HG02610 (cell line): ENCODE data around the gene KLHL2.
"Not testable (repeated sequence)": the region's sequence is repeated elsewhere in the genome, so short reads cannot be mapped to it uniquely, and the experiment has no call there.

Experiments used
- ATAC-seq: cut with Tn5 transposase; IDR thresholded peaks from one replicate; pipeline ENCODE4 v1.9.1; 2021; ENCODE audit warnings: mild to moderate bottlenecking, moderate library complexity; ENCODE audit not compliant: unreplicated experiment

The KLHL2 gene

DNA sequence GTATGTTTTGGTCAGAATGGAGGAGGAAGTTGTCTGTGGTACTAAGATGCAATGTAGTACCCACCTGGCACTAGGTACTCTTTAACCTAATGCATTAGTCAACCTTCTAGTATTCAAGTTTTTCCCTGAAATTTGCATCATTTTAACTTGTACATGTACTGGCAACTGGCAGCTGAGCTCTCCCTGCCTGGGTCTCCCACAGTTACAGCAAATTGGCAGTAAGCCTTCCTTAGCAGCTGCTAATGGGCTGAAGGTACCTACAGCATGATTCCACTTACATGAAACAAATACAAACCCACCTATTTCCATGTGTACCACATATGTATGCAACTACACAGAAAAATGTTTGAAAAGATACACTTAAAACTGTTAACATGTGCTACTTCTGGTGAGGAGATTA is 8.1 kb upstream of the KLHL2 start:
- no peak for ATAC-seq

DNA sequence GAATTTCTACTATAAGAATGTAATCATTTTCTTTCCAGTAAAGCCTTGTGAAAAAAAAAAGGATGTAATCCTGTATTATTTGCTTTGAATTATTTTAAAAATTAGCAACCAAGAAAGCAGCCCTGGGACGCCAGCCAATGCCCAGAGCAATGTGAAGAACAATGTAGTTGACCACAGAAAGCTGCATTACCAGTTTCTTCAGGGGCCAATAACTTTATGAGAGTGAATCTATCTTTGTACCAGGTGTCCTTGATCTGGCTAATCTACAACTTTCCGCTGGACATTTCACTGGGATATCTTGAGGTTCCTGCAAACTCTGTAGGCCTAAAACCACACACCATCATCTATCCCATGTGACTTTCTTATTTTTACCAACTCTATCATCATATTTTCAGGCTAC is 7.6 kb upstream of the KLHL2 start:
- ATAC-seq: no peak

DNA sequence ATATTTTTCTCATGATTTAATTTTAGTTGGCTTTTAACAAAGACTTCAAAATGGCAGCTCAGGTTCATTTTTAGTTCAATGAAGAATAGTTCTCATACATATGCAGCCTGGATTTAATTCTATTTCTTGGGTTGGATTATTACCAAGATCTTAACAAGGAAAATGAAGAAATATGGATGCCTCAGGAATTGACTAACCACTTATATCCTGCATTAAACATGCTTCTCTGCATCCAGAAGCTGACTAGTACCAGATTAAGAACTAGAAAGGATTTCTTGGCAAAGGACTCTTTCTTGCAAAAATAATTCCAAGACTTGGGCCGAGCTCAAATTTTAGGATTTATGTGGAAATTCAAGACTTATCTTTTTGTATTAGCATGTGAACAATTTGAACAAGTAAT is 5.6 kb upstream of the KLHL2 start:
- no peak for ATAC-seq

- ATAC-seq: no peak
These were observed 3.6 kb upstream of the KLHL2 start for GRCh38 chr4:165203541-165204461.

DNA sequence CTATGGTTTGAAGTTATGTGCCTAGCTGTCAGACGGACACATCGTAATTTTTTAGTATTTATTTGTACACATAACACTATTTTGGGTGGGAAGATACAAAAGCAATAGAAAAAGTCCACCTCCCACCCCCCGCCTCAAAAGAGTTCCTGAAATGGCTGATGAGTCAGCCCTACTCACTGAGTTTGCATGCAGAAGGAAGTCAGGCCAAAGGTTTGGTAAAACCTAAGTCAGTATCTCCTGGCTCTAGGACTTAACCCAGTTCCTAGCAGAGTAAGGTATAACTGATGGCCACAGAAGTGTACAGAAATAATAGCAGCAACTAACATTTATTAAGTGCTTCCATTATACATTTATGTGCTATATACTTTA is 2.9 kb upstream of the KLHL2 start:
- peak; percentile 14 for ATAC-seq

GRCh38 chr4:165207016-165207430 is 338 bp upstream of the KLHL2 start:
- peak; percentile 20 for ATAC-seq

- peak; percentile 15 for ATAC-seq
These were observed 876 bp downstream of the KLHL2 start for GRCh38 chr4:165208221-165208652.

DNA sequence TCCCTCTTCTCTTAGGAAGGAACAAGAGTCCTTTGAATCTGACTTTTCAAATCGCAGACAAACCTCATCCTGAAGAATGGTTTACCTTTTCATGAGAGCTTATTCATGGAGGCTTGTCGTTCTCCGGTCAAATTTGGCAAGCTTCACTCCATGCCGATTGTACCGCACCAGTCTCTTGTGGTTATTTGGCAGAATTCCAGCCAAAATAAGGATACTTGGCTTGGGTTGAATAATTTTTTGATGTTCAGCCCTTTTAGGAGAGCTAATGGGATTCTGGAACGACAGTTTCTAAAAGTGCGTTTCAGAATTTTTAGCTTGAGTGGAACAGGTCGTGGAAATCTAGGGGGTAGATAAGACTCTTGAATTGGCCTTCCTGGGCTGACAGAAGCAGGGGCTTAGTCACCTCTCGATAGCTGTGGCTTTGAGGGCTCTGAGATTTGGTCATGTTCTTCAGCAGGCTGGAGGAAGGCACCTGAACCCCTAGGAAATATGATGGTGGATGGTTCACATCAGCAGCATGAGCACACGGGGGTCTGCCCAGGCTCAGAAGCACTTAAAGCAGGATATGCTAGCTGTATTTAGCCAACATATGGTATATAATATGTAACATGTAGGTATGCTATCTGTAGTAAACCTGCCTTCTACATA is 1.5 kb downstream of the KLHL2 start:
- no peak for ATAC-seq

- ATAC-seq: no peak
These were observed 2.4 kb downstream of the KLHL2 start for GRCh38 chr4:165209796-165210195.

GRCh38 chr4:165210566-165210965 is 3.2 kb downstream of the KLHL2 start:
- no peak for ATAC-seq

GRCh38 chr4:165212647-165213046 is 5.3 kb downstream of the KLHL2 start:
- not testable (repeated sequence) for ATAC-seq

GRCh38 chr4:165213404-165213803 is 6.0 kb downstream of the KLHL2 start:
- not testable (repeated sequence) for ATAC-seq

GRCh38 chr4:165213991-165214709 is 6.8 kb downstream of the KLHL2 start:
- ATAC-seq: not testable (repeated sequence)

DNA sequence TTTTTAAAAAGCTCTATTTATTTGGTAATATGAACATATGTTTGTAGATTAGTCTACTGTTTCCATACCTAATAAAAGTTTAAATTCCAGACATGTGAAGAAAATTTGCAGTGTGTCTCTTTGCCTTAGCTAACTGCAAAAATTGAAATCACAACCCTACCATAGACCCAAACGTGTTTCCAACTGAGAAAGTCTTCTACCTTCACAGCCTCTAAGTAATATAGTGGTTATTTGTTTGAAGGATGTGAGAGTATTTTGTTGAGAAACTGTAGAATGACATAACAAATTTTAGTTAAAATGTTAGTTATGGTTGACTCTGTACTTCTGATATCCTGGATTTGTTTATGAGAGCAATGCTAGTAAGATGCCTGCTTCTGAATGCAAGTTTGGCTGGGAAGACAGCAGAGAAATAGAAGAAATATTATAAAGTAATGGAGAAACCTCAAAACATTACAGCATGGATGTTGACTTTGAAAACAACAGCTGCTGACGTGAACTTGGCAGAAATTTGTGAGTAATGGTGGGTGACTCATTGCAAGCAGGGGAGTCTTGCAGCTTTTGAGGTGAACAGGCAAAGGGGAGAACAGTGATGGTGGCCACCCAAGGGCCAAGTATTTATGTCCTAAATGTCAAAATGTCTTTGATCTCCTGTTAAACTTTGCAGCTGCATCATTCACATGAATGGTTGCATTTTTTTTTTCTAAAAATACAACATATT is 7.8 kb downstream of the KLHL2 start:
- peak; percentile 80 for ATAC-seq

DNA sequence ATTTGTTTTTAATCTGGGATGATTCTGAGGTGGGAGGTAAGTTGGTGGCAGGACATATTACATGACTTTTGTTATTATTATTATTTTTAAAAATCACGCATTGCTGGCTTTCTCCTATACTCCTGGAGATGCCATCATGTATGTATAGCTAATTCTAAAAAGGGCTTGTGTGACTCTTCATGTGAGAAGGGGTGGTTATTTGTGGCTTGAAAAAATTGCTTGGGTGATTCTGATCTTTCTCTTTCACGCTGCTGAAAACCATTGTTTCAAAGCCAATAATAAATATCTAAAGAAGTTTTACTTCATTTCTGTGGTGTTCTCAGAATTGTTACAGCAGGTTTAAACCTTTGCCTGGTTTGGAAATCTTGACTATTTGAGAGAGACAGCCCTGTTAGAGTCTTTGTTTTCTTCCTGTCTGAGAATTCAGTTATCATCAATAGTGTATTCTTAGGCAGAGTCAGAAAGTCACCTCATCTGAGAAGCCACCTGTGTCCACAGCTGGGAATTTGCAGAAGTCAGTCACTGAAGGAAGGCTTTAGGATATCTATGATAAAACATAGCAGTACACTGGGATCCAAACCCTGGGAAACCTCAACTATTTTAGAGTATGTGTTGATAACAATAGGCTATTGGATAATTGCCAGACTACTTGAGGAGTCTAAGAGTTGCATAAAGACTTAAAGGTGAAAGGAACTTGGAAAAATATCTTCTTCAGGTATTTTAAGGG is 8.6 kb downstream of the KLHL2 start:
- ATAC-seq: peak; percentile 61

- no peak for ATAC-seq
These were observed 10.0 kb downstream of the KLHL2 start for GRCh38 chr4:165217325-165217724.

DNA sequence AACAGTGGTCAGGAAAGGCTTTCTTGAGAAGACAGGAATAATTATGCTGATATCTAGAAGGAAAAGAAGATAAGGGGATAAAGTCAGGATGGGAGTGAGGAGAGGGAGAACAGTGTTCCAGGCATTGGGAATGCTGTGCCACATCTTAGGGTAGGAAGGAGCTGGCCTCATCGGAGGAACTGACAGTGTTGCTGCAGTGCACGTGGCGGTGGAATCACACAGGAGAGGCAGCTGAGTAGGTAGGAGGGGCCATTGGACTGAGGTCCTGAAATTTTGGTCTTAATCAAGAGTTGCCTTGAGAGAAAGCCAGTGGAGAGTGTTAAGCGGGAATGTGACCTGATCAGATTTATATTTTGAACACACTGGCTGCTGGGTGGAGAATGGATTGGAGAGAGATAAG is 13.9 kb downstream of the KLHL2 start:
- not testable (repeated sequence) for ATAC-seq

DNA sequence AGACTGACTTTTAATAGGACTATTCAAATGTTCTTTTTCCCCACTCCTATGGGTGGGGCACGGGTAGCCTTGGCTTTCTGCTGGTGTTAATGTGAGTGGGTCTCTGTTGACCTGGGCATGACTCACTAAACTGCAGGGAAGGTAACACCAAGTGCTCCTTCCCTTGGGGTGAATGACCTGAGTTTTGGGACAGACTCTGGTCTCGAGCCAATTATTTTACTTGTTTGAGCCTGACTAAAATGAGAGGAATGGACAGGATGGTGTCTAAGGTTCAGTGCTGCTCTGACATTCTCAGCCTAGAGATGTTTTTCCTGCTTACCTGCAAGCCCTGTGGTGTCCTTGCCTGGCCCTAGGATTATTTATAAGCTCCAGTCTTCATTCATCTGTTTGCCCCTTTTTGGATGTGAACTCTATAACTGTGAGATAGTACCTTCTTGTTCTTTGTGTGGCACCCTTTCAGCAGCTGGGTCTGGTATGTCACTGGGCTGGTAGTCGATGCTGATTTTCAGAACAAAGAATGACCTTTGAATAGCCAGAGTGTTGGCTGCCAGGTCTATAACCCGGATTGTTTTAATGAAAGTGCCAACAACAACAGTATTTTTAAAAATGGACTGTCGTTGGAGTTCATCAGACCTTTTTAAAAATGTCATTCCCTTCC is 14.8 kb downstream of the KLHL2 start:
- not testable (repeated sequence) for ATAC-seq

GRCh38 chr4:165222651-165222994 is 15.3 kb downstream of the KLHL2 start:
- no peak for ATAC-seq

- ATAC-seq: not testable (repeated sequence)
These were observed 20.0 kb downstream of the KLHL2 start for GRCh38 chr4:165227401-165227800.
